GM12801 (cell line): Measurements from ENCODE around the gene APPL2.

Experiments
- TF ChIP-seq, protein P1 (sequence below): IDR thresholded peaks from one replicate; pipeline ENCODE4 v1.5.1; 2011; ENCODE audit warnings: control low read depth; ENCODE audit not compliant: insufficient read length; ENCODE audit errors: extremely low read depth

APPL2 gene

GRCh38 chr12:105235732-105236476, at the start of gene APPL2:
Gene APPL2 (minus strand): TSS chr12:105236174. CDS start chr12:105236012, 162 bp downstream.
- TF ChIP-seq, protein P1, sequence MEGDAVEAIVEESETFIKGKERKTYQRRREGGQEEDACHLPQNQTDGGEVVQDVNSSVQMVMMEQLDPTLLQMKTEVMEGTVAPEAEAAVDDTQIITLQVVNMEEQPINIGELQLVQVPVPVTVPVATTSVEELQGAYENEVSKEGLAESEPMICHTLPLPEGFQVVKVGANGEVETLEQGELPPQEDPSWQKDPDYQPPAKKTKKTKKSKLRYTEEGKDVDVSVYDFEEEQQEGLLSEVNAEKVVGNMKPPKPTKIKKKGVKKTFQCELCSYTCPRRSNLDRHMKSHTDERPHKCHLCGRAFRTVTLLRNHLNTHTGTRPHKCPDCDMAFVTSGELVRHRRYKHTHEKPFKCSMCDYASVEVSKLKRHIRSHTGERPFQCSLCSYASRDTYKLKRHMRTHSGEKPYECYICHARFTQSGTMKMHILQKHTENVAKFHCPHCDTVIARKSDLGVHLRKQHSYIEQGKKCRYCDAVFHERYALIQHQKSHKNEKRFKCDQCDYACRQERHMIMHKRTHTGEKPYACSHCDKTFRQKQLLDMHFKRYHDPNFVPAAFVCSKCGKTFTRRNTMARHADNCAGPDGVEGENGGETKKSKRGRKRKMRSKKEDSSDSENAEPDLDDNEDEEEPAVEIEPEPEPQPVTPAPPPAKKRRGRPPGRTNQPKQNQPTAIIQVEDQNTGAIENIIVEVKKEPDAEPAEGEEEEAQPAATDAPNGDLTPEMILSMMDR: no peak

DNA sequence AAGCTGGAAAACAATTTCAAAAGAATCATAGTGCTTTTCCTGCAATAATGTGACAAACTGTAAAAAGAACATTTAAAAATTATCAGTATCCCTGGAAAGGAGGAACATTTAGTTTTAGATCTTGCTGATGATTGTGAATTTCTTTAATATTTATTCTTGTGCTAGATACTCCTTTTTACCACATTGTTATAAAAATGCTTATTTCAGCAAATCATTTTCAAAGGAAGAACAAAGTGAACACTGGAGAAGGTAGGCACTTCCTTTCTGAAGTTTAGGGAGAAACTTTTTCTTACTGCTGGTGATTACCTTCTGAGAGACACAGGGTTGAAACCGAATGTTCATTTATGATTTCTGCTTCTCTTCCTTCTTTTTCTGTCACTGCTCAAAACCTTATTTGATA, 49.4 kb upstream of the APPL2 start:
- TF ChIP-seq, protein P1: no peak

GRCh38 chr12:105281694-105282049, 45.7 kb upstream of the APPL2 start:
- TF ChIP-seq, protein P1: no peak

GRCh38 chr12:105280966-105281693, 45.2 kb upstream of the APPL2 start:
- TF ChIP-seq, protein P1: no peak

GRCh38 chr12:105279460-105280056, 43.6 kb upstream of the APPL2 start:
- TF ChIP-seq, protein P1: no peak

DNA sequence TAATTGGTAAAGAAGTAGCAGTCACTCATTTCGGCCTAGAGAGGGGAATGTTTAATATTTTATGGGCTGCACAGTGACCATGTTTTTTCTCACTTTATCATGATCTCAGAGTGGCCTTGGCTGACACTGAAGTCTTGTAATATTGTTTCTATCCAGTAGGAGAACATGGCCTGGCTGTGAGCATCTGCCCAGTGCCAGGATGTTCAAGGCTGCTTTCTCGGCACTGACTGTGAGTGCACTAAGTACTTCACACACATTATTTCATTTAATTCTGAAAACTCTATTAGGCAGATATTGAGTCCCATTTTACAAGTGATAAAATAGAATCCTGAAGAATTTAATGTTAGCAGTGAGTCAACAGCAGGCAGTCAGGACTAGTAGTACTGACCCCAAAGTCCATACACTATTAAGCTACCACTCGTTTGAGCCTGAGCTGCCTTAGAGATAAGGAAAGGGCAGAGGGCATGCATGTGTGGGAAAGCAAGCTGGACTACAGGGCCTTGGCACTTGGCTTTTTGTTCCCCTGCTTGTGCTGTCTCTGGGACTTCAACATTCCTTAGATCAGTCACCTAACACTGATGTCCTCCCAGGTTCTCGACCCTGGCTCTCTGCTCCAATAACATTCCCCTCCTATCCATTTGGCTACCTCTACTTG, 42.2 kb upstream of the APPL2 start:
- TF ChIP-seq, protein P1: no peak
